Activated CD8-positive, alpha-beta memory T cell treated with anti-CD3 and anti-CD28 coated beads for 4 hours (primary cell): Measurements from ENCODE around the gene LTA.
A peak's percentile ranks its signal among the peaks of the same experiment; 100 is the strongest.

Experiments used
- DNase-seq, 2 donors: peaks; one replicate each; pipeline ENCODE4 v3.0.0-alpha.2; 2020; ENCODE audit warnings: low read depth in 2 of 2

Gene LTA, protein sequence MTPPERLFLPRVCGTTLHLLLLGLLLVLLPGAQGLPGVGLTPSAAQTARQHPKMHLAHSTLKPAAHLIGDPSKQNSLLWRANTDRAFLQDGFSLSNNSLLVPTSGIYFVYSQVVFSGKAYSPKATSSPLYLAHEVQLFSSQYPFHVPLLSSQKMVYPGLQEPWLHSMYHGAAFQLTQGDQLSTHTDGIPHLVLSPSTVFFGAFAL

GRCh38 chr6:31572041-31572911 is at the start of gene LTA:
Gene LTA, plus strand, starts transcription at chr6:31572289. Its CDS starts 454 bp downstream, at chr6:31572743.
- DNase-seq, result no peak

GRCh38 chr6:31525553-31525931 is 46.5 kb upstream of the LTA start:
- DNase-seq, result no peak

- DNase-seq, result no peak
These were observed 46.0 kb upstream of the LTA start for GRCh38 chr6:31525932-31526591.

- DNase-seq, result no peak
These were observed 43.7 kb upstream of the LTA start for GRCh38 chr6:31528307-31528777.

DNA sequence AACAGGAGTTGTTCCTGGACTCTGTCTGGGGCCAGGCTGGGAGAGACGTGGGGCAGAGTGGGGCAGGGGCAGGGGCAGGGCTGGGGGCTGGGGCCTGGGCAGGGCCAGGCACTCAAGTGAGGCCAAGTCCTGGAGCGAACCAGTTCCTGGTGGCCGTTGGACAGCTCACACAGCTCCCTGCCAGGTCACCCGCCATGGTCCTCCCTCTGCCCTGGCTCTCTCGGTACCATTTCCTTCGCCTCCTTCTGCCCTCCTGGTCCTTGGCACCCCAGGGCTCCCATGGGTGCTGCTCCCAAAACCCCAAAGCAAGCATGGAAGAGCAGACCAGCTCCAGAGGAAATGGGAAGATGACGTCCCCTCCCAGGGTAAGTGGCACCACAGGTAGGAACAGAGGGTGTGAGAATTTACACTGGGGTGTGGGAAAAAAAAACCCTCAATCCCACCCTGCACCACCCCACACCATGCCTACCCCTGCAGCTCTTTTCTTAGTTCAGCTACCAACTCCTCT is 43.2 kb upstream of the LTA start, which contains the start of gene MCCD1:
Gene MCCD1 (plus strand): TSS at position 142 of the 508 bp plus-strand sequence. CDS start 53 bp downstream, at position 195.
- no peak for DNase-seq

GRCh38 chr6:31529329-31530150 is 42.5 kb upstream of the LTA start:
- DNase-seq, result no peak

GRCh38 chr6:31530659-31531058 is 41.4 kb upstream of the LTA start:
- DNase-seq, result no peak

GRCh38 chr6:31531162-31531561 is 40.9 kb upstream of the LTA start:
- no peak for DNase-seq

GRCh38 chr6:31531771-31532643 is 40.1 kb upstream of the LTA start:
- no peak for DNase-seq

DNA sequence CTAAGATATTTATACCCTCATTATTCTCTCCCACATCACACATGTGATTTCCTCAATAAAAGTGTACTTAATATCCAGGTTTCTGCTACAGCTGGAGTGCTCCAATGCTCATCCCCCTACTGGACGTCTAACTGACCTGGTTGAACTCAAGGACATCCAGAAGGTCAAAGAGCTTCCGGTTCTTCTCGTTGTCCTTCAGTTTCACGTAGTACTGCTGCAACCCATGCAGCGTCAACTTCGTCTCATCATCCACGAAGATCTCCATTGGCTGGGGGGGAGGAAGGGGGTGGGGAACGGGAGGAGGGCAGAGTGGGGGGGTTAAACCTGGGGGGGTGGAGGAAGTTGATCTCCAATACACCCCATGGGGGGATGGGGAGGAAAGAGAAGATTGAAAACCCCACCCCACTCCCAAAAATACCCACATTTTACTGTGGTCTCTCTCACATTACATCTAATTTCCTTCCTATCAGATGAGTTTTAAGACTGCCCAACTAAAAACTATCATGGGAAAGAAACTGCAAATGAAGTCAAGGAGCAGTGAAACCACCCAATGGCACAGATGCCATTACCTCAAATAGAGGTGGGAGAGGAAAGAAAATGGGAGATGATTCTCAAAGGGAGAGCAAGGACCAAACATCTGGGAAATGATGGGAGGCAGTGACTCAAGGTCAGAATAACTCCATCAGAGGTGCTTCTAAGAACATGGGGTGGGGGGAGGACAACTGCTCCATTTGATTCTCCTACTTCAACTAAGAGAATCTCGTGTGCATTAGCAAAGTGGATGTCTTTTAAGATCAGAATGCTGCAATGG is 39.2 kb upstream of the LTA start:
- DNase-seq, result no peak

DNA sequence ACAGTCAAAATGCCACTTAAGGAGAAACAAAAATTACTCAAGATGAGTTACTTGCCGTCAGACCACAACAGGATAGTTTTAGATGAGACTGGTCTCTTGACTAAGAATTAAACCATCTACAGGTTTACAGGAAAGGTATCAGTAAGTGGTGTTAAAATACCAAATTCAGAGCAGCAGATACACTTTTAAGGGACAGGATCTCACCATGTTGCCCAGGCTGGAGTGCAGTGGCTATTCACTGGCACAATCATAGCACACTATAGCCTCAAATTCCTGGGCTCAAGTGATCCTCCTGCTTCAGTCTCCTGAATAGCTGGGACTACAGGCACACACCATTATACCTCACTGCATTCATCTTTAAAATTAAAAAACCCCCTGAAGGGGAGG is 38.6 kb upstream of the LTA start:
- DNase-seq, result no peak

GRCh38 chr6:31534011-31534410 is 38.1 kb upstream of the LTA start:
- no peak for DNase-seq

GRCh38 chr6:31534521-31535040 is 37.5 kb upstream of the LTA start:
- no peak for DNase-seq

- no peak for DNase-seq
These were observed 36.4 kb upstream of the LTA start for GRCh38 chr6:31535538-31536324.

DNA sequence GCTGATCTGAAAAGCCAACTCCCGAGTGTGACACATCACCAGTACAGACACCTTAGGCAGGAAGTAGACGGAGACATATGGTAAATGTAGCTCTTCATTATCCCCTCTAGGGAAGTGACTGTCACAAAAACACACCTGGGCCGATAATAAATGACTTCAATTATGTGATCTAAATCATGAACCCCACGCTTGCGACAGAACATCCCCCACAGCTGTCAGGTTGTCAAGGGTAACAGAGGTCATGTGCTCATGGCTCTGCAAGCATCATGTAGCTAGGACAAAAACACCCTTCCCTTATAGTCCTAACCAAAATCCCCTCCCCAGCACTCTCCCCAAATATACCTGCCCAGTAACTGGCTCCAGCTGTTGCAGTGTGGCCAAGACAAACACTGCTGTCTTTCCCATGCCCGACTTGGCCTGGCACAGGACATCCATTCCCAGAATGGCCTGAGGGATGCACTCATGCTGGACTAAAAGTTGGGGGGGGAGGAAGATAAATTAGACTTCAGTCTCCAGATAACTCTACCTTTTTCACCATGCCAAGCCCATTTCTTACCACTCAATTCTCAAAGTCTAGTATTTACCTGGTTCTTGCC is 33.2 kb upstream of the LTA start:
- no peak for DNase-seq

DNA sequence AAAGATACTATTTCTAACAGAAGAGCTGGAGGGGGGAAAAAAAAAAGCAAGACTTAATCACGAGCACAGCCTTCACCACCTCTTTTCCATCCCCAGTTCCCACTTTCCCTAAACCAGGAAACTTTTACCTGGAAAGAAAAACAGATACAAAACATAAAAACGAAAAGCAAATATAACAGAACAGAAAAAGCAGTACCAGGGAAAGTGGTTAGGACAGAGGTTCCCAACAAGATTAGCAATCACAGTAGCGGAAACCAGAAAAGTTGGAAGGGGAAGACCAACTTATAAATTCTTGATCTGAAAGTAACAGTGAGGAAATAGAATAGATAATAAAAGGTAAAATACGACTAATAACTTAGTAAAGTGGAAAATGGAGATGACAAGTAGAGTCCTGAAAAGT is 31.4 kb upstream of the LTA start:
- no peak for DNase-seq

GRCh38 chr6:31541059-31541657 is 30.9 kb upstream of the LTA start:
- DNase-seq, result peak in 1 of 2 donors; percentile 35
